IPS-NIHi7 (cell line): ENCODE data around the gene MSX2.

Experiments
- DNase-seq: peaks from one replicate; pipeline ENCODE4 v3.0.0; 2012; ENCODE audit warnings: mixed read lengths; ENCODE audit errors: extremely low spot score

The MSX2 gene

GRCh38 chr5:174775081-174775480 lies 50.7 kb downstream of the MSX2 start:
- no peak for DNase-seq

GRCh38 chr5:174777111-174777510 lies 52.7 kb downstream of the MSX2 start:
- DNase-seq, result no peak

GRCh38 chr5:174777583-174777982 lies 53.2 kb downstream of the MSX2 start:
- no peak for DNase-seq
